Measurements from ENCODE around the gene BSPRY. TPM values are rescaled to one million over a fixed set of nuclear protein-coding genes. Genes with fewer than 3 reads are reported as not detected.

The BSPRY gene
- total and polyA plus RNA-seq, 2 of the 13 experiments (the other 11 are each of a cell fraction or from before 2014, with no cell fraction given) = 0.09 to 0.26 TPM

DNA sequence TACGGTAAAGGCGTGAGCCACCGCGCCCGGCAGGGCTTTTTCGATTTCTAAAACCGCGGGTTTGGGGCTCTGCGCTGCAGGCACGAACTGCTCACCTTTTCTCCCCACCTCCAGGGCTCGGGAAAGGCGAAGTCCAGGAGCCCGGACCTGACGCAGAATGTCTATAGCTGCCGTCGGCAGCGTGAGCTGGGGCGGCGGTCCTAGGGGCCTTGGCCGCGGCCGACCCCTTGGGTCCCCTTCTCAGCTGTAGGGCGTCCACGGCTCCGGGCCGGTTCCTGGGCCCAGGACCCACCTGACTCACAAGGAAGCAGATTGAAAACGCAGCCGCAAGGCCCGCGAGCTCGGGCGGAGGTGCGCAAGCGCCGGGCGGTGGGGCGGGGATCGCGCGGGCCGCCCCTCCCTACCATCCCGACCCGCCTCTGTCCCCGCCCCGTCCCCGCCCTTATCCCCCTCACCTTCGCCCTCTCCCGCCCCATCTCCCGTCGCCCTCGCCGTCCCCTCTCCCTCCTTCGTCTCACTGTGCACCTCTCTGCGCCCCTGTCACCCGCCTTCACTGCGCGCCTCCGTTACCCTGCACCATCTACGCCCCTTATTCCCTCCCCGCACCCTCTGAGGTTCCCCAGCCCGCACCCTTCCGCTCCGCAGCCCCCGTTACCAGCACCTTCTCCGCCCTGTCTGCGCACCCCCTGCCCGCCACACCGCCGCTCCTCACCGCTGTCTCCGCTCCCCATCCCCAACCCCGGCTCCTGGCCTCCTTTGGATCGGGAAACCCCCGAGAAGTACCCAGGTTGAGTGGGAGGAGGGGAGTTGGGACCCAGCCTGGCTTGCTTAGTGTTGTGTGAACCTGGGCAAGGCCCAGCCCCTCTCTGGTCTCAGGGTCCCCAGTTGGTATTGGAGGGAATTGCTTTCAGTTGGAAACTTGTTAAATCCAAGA lies 27.6 kb downstream of the BSPRY start, which contains the start of gene HDHD3 (continued):
- TF ChIP-seq ZNF34 (CRISPR knock-in tag; IDR thresholded peaks at IDR 0.05; ENCODE audit: borderline replicate concordance) (no peak), ZNF841 (CRISPR knock-in tag; IDR thresholded peaks at IDR 0.05; ENCODE audit: borderline replicate concordance) (no peak), NAIF1 (CRISPR knock-in tag; IDR thresholded peaks at IDR 0.05; ENCODE audit: borderline replicate concordance) (peak; percentile 70; the same call in 1 of the 2 replicates), ZUFSP (CRISPR knock-in tag; IDR thresholded peaks at IDR 0.05; ENCODE audit: borderline replicate concordance) (no peak), HNF4G (IDR thresholded peaks at IDR 0.05; ENCODE audit: borderline replicate concordance, low read depth, low read length) (no peak), HNF4G (CRISPR knock-in tag; IDR thresholded peaks at IDR 0.05; ENCODE audit: borderline replicate concordance, low read depth) (no peak), ISL2 (CRISPR knock-in tag; IDR thresholded peaks at IDR 0.05) (peak; percentile 67; the same call in 1 of the 2 replicates), NKX3-1 (CRISPR knock-in tag; IDR thresholded peaks at IDR 0.05) (peak; percentile 84), ZNF598 (CRISPR knock-in tag; IDR thresholded peaks at IDR 0.05; ENCODE audit: borderline replicate concordance) (0 out of 2 replicates have a peak, but pooled peaks have one; percentile 54), ZNF605 (CRISPR knock-in tag; IDR thresholded peaks at IDR 0.05) (peak; percentile 9; the same call in 1 of the 2 replicates), CEBPZ (IDR thresholded peaks at IDR 0.05; ENCODE audit: low read length) (no peak), TAF1 (CRISPR knock-in tag; IDR thresholded peaks at IDR 0.05) (peak; percentile 92)
- TF ChIP-seq, protein P1, sequence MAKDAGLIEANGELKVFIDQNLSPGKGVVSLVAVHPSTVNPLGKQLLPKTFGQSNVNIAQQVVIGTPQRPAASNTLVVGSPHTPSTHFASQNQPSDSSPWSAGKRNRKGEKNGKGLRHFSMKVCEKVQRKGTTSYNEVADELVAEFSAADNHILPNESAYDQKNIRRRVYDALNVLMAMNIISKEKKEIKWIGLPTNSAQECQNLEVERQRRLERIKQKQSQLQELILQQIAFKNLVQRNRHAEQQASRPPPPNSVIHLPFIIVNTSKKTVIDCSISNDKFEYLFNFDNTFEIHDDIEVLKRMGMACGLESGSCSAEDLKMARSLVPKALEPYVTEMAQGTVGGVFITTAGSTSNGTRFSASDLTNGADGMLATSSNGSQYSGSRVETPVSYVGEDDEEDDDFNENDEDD (CRISPR knock-in tag; IDR thresholded peaks at IDR 0.05; ENCODE audit: borderline replicate concordance) = peak; percentile 59; the same call in 1 of the 2 replicates
- TF ChIP-seq, protein P2, sequence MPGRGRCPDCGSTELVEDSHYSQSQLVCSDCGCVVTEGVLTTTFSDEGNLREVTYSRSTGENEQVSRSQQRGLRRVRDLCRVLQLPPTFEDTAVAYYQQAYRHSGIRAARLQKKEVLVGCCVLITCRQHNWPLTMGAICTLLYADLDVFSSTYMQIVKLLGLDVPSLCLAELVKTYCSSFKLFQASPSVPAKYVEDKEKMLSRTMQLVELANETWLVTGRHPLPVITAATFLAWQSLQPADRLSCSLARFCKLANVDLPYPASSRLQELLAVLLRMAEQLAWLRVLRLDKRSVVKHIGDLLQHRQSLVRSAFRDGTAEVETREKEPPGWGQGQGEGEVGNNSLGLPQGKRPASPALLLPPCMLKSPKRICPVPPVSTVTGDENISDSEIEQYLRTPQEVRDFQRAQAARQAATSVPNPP (CRISPR knock-in tag; IDR thresholded peaks at IDR 0.05) = no peak
- TF ChIP-seq, protein P3, sequence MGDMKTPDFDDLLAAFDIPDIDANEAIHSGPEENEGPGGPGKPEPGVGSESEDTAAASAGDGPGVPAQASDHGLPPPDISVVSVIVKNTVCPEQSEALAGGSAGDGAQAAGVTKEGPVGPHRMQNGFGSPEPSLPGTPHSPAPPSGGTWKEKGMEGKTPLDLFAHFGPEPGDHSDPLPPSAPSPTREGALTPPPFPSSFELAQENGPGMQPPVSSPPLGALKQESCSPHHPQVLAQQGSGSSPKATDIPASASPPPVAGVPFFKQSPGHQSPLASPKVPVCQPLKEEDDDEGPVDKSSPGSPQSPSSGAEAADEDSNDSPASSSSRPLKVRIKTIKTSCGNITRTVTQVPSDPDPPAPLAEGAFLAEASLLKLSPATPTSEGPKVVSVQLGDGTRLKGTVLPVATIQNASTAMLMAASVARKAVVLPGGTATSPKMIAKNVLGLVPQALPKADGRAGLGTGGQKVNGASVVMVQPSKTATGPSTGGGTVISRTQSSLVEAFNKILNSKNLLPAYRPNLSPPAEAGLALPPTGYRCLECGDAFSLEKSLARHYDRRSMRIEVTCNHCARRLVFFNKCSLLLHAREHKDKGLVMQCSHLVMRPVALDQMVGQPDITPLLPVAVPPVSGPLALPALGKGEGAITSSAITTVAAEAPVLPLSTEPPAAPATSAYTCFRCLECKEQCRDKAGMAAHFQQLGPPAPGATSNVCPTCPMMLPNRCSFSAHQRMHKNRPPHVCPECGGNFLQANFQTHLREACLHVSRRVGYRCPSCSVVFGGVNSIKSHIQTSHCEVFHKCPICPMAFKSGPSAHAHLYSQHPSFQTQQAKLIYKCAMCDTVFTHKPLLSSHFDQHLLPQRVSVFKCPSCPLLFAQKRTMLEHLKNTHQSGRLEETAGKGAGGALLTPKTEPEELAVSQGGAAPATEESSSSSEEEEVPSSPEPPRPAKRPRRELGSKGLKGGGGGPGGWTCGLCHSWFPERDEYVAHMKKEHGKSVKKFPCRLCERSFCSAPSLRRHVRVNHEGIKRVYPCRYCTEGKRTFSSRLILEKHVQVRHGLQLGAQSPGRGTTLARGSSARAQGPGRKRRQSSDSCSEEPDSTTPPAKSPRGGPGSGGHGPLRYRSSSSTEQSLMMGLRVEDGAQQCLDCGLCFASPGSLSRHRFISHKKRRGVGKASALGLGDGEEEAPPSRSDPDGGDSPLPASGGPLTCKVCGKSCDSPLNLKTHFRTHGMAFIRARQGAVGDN (CRISPR knock-in tag; IDR thresholded peaks at IDR 0.05) = peak; percentile 83
